ENCODE measurements around the gene PSMC6. TPM values are rescaled to one million over a fixed set of nuclear protein-coding genes. Genes with fewer than 3 reads are reported as not detected.

PSMC6 gene
- total and polyA plus RNA-seq, 2 of the 13 experiments (the other 11 are each of a cell fraction or from before 2014, with no cell fraction given), result 90.0 to 210 TPM

- TF ChIP-seq ZNF605 (CRISPR knock-in tag; IDR thresholded peaks at IDR 0.05), result 0 out of 2 replicates have a peak, but pooled peaks have one; percentile 61
- TF ChIP-seq KDM6A (CRISPR knock-in tag; IDR thresholded peaks at IDR 0.05; ENCODE audit: low read depth), result no peak
- no peak for TF ChIP-seq CREM (IDR thresholded peaks at IDR 0.05)
- TF ChIP-seq CREM (CRISPR knock-in tag; IDR thresholded peaks at IDR 0.05), result no peak
- TF ChIP-seq BCLAF1 (IDR thresholded peaks at IDR 0.05), result no peak
- TF ChIP-seq UBTF (CRISPR knock-in tag; IDR thresholded peaks at IDR 0.05), result peak; percentile 95
- TF ChIP-seq ZNF639 (CRISPR knock-in tag; conservative IDR thresholded peaks at IDR 0.05), result peak; percentile 74; the same call in 1 of the 2 replicates
- TF ChIP-seq THAP7 (CRISPR knock-in tag; IDR thresholded peaks at IDR 0.05), result no peak
- TF ChIP-seq PRPF4 (IDR thresholded peaks at IDR 0.05; ENCODE audit: low read depth, low read length, poor library complexity, severe bottlenecking), result no peak
- peak; percentile 68 for TF ChIP-seq ZNF407 (CRISPR knock-in tag; IDR thresholded peaks at IDR 0.05; ENCODE audit: not compliant biosample characterization)
- TF ChIP-seq ZNF563 (CRISPR knock-in tag; IDR thresholded peaks at IDR 0.05), result no peak; the same call in 1 of the 2 replicates
Measured at GRCh38 chr14:52729925-52730708, 23.1 kb downstream of the PSMC6 start, which contains the start of gene STYX (continued).

Data from HepG2 (cell line).